Measurements from ENCODE around the gene CLASP2.

The CLASP2 gene

DNA sequence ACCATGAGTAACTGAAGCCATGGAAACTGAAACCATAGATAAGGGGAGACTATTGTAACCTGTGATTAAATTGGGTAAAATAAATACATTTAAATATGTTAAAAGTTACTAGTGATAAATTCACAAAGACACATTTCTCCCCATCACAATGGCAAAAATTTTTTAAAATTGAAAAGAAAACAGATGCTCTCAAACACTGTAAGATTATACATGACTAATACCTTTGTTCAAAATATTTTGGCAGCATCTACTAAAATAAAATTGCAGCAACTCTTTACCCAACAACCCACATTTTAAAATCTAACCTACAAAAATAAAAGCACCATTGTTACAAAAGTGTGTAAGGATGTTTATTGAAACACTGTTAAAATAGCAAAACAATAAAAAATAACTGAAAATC lies 93.3 kb downstream of the CLASP2 start:
- Histone ChIP-seq H3K36me3 (replicated peaks; ENCODE audit: insufficient read depth, low read length) (no peaks in the 10 kb centered on the region), H3F3A (ENCODE audit: insufficient read depth, low read length) (no peaks in the 10 kb centered on the region), H3K4me1 (ENCODE audit: low read length) (peaks cover 7% of the 10 kb centered on the region; the same call in 1 of the 2 replicates), H3K4me3 (ENCODE audit: low read length) (no peak overlapping the region), H3K4me2 (ENCODE audit: low read depth, low read length) (no peak overlapping the region), H3K27me3 (replicated peaks; ENCODE audit: insufficient read depth, low read length) (no peaks in the 10 kb centered on the region), H3K9me3 (replicated peaks; ENCODE audit: insufficient read depth, low read length) (no peaks in the 10 kb centered on the region), H3K27ac (ENCODE audit: low read length) (no peak overlapping the region), H3K9me2 (replicated peaks; ENCODE audit: insufficient read depth, low read length) (no peaks in the 10 kb centered on the region), H3K79me2 (ENCODE audit: low read length) (no peaks in the 10 kb centered on the region), H4K20me1 (ENCODE audit: insufficient read depth, low read length) (no peaks in the 10 kb centered on the region), H2AFZ (ENCODE audit: low read length) (no peak overlapping the region), H3K9ac (ENCODE audit: low read length) (no peak overlapping the region)
- TF ChIP-seq EZH2 (optimal IDR thresholded peaks at IDR 0.05; ENCODE audit: low read depth, low read length) = no peak
- no peak for TF ChIP-seq EZH2phosphoT487 (IDR thresholded peaks at IDR 0.05; ENCODE audit: low read length)
- TF ChIP-seq, protein P1, sequence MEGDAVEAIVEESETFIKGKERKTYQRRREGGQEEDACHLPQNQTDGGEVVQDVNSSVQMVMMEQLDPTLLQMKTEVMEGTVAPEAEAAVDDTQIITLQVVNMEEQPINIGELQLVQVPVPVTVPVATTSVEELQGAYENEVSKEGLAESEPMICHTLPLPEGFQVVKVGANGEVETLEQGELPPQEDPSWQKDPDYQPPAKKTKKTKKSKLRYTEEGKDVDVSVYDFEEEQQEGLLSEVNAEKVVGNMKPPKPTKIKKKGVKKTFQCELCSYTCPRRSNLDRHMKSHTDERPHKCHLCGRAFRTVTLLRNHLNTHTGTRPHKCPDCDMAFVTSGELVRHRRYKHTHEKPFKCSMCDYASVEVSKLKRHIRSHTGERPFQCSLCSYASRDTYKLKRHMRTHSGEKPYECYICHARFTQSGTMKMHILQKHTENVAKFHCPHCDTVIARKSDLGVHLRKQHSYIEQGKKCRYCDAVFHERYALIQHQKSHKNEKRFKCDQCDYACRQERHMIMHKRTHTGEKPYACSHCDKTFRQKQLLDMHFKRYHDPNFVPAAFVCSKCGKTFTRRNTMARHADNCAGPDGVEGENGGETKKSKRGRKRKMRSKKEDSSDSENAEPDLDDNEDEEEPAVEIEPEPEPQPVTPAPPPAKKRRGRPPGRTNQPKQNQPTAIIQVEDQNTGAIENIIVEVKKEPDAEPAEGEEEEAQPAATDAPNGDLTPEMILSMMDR (IDR thresholded peaks at IDR 0.05; ENCODE audit: low read length) = no peak
- DNase-seq = no peak

GRCh38 chr3:33613041-33613440 lies 105.0 kb downstream of the CLASP2 start:
- Histone ChIP-seq H3K36me3 (replicated peaks; ENCODE audit: insufficient read depth, low read length) (no peaks in the 10 kb centered on the region), H3K9me2 (replicated peaks; ENCODE audit: insufficient read depth, low read length) (no peaks in the 10 kb centered on the region), H2AFZ (ENCODE audit: low read length) (no peak overlapping the region), H3K9me3 (replicated peaks; ENCODE audit: insufficient read depth, low read length) (no peaks in the 10 kb centered on the region), H3K4me1 (ENCODE audit: low read length) (no peaks in the 10 kb centered on the region), H3K9ac (ENCODE audit: low read length) (no peak overlapping the region), H3K4me2 (ENCODE audit: low read depth, low read length) (no peak overlapping the region), H3K27ac (ENCODE audit: low read length) (no peak overlapping the region), H3F3A (ENCODE audit: insufficient read depth, low read length) (no peaks in the 10 kb centered on the region), H3K27me3 (replicated peaks; ENCODE audit: insufficient read depth, low read length) (no peaks in the 10 kb centered on the region), H4K20me1 (ENCODE audit: insufficient read depth, low read length) (no peaks in the 10 kb centered on the region), H3K79me2 (ENCODE audit: low read length) (no peaks in the 10 kb centered on the region), H3K4me3 (ENCODE audit: low read length) (no peak overlapping the region)
- no peak for DNase-seq
- TF ChIP-seq, protein P1 (IDR thresholded peaks at IDR 0.05; ENCODE audit: low read length) = no peak
- TF ChIP-seq EZH2 (optimal IDR thresholded peaks at IDR 0.05; ENCODE audit: low read depth, low read length) = no peak
- TF ChIP-seq EZH2phosphoT487 (IDR thresholded peaks at IDR 0.05; ENCODE audit: low read length) = no peak

DNA sequence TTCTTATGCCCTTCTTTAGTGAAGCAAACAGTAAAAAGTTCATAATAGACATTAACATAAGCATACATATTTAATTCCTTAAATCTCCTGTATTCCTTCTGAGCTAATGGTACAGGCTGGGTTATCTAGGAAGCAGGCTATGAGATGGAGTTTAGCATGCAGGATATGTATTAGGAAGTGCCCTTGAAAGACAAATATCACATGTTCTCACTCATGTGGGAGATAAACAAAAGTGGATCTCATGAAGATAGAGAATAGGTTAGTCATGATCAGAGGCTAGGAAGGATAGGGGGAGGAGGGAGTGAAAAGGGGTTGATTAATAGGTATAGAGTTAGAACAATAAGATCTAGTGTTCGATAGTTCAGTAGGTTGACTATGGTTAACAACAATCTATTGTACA lies 105.4 kb downstream of the CLASP2 start:
- no peak for DNase-seq
- H4K20me1 ChIP-seq (ENCODE audit: insufficient read depth, low read length) = no peaks in the 10 kb centered on the region
- H3K27ac ChIP-seq (ENCODE audit: low read length) = no peak overlapping the region
- H3K27me3 ChIP-seq (replicated peaks; ENCODE audit: insufficient read depth, low read length) = no peaks in the 10 kb centered on the region
- H3K4me1 ChIP-seq (ENCODE audit: low read length) = no peaks in the 10 kb centered on the region
- no peaks in the 10 kb centered on the region for H3F3A ChIP-seq (ENCODE audit: insufficient read depth, low read length)
- no peaks in the 10 kb centered on the region for H3K9me3 ChIP-seq (replicated peaks; ENCODE audit: insufficient read depth, low read length)
- H3K9me2 ChIP-seq (replicated peaks; ENCODE audit: insufficient read depth, low read length) = no peaks in the 10 kb centered on the region
- H2AFZ ChIP-seq (ENCODE audit: low read length) = no peak overlapping the region
- no peak overlapping the region for H3K4me3 ChIP-seq (ENCODE audit: low read length)
- no peak for TF ChIP-seq EZH2phosphoT487 (IDR thresholded peaks at IDR 0.05; ENCODE audit: low read length)
- TF ChIP-seq, protein P1 (IDR thresholded peaks at IDR 0.05; ENCODE audit: low read length) = no peak
- H3K9ac ChIP-seq (ENCODE audit: low read length) = no peak overlapping the region
- no peaks in the 10 kb centered on the region for H3K36me3 ChIP-seq (replicated peaks; ENCODE audit: insufficient read depth, low read length)
- H3K4me2 ChIP-seq (ENCODE audit: low read depth, low read length) = no peak overlapping the region
- no peaks in the 10 kb centered on the region for H3K79me2 ChIP-seq (ENCODE audit: low read length)

Measured in MM.1S (cell line).